Breast epithelium (tissue), 3 donors: Measurements from ENCODE around the gene RPP25.

Source experiments
- POLR2A ChIP-seq: fragments of 450-650 bp; IDR thresholded peaks from one replicate; pipeline ENCODE4 v1.6.1; 2016; ENCODE audit warnings: antibody characterized with exemption, mild to moderate bottlenecking, moderate library complexity
- POLR2AphosphoS5 ChIP-seq, 3 donors: sonication (generic); formaldehyde crosslinking; IDR thresholded peaks; one replicate each; pipeline ENCODE4 v1.6.1; 2017; ENCODE audit warnings: antibody characterized with exemption in 3 of 3
- TF ChIP-seq, protein P1 (sequence below), 3 donors: fragments of 450-650 bp; IDR thresholded peaks; one replicate each; pipeline ENCODE4 v1.5.1; 2016 to 2017; ENCODE audit warnings: antibody characterized with exemption in 3 of 3, mild to moderate bottlenecking in 3 of 3, moderate library complexity in 3 of 3

DNA sequence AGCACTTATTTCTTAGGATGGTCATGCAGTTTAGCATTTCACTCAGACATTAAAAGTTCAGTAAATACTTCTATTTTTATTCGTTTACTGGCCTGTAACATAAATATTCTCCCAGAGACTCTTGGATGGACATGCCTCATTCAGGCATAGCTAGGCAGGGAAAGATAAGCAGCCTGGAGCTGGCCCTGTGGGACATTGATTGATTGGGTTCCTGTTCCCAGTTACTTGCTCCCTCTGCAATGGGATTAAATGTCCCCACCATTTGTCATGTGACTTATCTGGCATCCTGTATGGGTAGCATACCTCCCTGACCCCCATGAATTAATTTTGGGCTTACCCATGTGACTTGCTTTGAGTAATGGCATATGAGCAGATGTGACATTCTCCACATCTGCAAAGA is 36.0 kb upstream of the RPP25 start:
- TF ChIP-seq, protein P1, sequence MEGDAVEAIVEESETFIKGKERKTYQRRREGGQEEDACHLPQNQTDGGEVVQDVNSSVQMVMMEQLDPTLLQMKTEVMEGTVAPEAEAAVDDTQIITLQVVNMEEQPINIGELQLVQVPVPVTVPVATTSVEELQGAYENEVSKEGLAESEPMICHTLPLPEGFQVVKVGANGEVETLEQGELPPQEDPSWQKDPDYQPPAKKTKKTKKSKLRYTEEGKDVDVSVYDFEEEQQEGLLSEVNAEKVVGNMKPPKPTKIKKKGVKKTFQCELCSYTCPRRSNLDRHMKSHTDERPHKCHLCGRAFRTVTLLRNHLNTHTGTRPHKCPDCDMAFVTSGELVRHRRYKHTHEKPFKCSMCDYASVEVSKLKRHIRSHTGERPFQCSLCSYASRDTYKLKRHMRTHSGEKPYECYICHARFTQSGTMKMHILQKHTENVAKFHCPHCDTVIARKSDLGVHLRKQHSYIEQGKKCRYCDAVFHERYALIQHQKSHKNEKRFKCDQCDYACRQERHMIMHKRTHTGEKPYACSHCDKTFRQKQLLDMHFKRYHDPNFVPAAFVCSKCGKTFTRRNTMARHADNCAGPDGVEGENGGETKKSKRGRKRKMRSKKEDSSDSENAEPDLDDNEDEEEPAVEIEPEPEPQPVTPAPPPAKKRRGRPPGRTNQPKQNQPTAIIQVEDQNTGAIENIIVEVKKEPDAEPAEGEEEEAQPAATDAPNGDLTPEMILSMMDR (IDR thresholded peaks at IDR 0.05): no peak
- no peak for TF ChIP-seq POLR2A
- no peak for TF ChIP-seq POLR2AphosphoS5 (IDR thresholded peaks at IDR 0.05)
